ENCODE measurements around the gene C2CD3.

Gene C2CD3

DNA sequence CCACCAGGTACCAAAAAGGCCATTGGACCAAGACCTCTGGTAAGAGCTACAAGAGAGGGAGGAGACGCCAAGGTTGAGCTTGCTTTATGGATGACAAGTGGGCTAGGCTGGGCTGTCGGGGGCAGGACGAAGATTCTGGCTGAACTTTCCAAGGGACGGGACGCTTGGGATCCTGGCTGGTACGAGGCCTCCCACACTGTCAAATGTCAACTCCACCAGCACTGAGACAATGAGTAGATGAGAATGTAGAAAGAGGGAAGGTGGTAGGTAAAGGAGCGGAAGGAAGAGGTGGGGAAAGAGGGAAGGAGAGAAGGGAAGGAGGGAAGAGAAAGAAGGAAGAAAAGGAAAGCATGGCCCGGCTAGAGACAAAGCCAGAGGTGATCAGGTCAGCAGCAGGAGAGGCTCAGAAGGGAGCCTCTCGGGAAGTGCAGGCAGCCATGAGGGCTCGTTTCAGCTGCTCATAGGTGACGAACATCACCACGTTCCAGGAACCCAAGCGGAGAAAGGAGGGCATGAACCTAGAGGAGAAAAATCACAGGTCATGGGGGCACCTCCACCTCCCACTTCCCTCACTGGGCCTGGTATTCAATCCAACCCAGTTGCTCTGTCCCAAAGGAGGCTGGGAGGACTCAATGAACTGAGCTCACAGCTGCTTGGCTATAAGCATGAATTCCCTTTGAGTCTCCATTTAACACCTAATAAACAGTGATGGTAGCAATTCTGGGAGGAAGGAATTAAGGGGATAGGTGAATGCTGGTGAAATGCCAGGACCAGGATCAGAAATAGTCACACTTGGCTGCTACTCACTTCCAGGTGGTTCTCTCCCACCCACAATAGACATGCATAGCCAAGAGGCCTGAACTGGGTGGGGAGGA, 196.0 kb downstream of the C2CD3 start:
- DNase-seq: no peak

DNA sequence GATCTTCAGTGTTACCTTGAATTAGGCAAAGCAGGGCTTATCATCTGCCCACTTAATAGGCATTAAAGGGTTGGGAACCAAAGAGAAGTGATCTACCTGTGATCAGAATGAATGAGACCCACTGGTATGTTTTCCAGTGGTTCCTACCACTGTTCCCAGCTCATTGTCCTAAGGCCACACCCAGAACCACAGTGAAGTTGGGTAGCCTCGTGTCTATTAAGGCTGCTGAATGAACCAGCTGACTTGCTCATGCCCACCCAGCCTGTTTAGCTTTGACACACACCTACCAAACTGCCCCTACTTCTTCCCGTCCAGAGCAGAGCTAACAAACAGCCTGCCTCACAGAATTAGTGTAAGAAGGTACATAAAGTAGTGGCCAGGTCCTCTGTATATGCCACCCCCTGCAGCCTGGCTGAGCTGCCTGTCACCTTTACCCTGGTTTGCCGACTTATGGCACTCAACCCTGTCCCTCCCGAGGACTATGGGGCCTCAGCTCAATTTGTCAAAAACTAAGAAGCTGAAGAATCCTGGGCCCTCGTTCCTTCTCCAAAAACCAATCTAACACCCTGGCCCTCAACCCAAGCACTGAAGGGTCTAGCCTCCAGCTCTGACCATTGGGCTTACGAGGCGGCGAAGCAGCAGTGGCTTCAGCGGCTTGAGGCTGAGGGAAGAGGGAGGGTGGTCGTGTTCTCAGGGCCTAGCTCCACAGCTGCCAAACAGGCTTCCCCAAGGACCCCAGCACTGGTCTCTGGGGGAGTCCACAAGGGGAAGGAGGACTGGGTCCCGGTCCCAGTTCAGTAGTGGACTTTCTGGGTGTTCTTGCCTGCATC, 198.0 kb downstream of the C2CD3 start:
- no peak for DNase-seq

DNA sequence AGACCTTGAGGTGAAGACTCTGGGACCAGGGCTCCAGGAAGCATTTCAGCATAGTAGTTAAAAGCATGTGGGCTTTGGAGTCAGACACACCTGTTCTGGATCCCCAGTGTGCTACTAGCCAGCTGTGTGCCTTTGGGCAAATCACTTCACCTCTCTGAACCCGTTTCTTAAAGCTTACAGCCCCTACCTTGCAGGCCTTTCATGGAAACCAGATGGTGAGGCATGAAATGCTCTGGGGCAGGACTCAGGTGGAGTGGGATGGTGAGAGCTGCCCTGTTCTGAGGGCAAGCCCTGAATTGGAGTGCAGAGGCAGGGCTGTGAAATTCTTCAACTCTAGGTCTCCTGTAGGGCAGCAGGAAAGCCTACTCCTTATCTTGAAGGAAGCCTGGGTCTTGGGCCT, 198.6 kb downstream of the C2CD3 start:
- DNase-seq: no peak

DNA sequence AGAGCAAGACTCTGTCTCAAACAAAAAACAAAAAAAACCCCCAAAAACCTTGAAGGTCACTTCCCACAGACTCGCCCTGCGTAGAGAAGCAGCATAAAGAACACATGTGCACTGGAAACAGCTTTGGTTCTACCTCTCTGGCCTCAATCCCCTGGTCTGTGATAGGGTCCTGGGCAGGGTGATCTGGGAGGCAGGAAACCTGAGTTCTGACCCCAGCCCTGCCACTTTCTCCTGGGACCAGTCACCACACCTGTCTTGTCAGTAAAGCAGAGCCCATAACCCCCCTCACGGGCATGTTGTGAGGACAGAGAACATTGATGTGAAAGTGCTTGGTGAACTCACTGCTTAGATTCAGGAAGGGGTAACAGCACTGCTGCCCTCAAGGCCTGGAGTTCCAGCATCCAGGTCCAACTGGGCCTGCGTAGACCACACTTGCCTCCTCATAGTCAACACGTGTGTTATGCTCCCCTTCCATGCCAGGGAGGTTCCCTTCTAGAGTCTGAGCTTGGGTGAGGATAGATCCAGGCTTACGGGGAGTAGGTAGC, 199.6 kb downstream of the C2CD3 start:
- no peak for DNase-seq

DNA sequence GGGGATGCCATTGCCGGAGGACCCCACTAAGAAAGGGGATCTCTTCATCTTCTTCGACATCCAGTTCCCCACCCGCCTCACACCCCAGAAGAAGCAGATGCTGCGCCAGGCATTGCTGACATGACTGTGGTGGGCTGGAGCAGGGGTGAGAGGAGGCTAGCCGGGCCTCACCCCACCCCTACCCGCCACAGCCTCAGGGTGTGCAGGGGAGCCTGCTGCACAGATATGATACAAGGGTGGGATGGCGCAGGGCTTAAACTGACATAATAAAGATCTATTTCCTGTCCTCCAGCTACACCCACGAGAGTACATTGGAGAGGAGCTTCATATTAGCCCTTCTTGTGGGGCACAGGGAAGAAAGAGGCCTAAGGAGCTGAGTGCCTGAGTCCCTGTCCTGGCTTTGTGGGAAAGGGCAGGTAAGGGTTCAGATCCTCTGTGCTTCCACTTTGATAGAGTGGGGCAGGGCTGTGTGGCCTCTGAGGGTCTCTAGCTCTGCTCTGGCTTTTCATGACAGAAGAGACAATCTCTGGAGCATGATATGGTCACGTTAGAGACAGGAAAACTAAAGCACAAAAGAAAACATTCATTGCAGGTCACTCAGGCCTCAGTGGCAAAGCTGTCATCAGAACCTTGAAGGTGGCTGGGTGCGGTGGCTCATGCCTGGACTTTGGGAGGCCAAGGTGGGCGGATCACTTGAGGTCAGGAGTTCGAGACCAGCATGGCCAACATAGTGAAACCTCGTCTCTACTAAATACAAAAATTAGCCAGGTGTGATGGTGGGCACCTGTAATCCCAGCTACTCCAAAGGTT, 200.6 kb downstream of the C2CD3 start:
- DNase-seq: no peak

DNA sequence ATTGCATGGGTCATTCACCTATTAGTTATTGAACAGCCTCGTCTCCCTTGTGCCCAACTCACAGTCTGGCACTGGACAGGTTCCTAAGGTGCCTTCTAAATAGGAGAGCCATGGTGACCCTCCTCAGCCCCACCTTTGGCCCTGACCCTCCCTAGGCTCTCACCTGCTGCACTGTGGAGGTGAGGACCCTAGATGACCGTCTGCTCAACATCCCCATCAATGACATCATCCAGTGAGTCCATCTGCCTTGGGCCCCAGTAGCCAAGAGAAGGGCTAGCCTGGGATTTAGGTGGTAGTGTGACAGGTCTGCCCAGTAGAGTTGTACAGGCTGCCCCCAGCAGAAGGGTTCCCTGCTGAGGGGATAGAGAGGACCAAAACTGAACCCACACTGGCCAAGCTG, 201.7 kb downstream of the C2CD3 start:
- DNase-seq: no peak

DNA sequence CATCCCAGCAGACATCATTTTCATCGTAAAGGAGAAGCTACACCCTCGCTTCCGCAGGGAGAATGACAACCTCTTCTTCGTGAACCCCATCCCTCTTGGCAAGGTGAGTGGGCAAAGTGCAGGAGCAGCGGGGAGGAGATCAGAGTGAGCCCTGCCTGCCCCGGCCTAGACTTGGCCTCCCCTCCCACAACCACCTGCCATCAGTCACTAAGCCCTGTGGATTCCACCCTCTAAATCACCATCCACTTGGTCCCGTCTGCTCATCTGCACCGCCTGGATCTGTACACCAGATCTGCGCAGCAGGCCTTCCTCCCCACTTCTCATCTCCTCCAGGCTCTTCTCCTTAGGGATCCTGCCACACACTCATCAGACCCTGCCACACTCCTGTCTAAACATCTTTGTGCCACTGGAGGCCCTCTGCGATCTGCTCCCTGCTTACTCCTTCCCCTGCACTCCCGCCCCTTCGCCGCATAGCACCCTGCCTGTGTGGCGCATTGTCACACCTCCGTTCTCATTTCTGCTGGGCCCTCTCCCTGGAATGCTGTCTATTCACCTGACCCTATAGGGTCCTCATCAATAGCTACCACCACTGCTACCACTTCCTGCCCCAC, 202.3 kb downstream of the C2CD3 start:
- no peak for DNase-seq

DNA sequence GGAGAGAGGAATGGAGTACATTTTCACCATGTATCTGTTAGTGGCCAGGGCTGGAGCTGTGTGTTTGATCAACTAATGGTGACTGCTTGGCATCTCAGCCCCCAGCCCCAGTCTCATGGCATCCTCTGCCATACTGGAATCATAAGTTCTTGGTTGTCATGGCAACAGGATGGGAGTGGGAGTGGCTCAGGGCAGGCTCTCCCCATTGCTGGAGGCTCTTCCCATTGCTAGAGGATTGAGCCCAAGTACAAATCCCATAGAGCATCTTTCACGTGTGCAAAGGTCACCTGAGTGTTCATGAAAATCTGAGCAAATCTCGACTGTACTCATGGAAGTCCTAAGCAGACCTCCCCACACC, 205.1 kb downstream of the C2CD3 start:
- DNase-seq: no peak

DNA sequence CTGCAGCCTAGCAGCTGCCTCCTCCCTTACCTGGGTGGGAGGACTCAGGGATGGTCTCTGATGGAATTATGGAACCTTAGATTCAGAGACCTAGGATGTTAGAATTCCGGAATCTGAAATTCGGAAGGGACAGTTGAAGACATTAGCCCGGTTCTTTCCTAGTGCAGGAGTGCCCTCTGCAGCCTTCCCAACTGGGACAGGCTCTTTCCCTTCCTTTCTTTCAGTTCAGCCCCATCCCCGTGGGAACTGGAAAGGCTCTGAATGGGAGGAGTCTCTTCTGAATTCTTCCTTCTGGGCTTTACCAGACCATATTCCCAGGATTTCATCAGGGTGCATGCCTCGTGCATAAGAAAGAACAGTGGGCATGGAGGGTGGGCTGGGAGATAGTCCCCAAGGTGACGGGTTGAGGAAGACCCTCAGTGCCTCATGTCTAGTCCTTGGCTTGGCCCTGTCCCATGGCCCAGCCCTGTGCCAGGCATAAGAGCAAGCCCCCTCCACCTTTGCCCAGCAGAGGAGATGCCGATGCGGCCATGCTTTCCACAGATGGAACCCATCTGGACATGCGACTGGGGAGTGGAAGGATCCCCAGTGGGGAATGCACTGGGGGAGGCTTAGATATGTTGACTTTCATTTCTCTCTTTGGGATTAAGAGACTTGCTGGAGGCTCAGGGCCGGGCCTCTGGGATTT, 205.6 kb downstream of the C2CD3 start:
- DNase-seq: no peak

DNA sequence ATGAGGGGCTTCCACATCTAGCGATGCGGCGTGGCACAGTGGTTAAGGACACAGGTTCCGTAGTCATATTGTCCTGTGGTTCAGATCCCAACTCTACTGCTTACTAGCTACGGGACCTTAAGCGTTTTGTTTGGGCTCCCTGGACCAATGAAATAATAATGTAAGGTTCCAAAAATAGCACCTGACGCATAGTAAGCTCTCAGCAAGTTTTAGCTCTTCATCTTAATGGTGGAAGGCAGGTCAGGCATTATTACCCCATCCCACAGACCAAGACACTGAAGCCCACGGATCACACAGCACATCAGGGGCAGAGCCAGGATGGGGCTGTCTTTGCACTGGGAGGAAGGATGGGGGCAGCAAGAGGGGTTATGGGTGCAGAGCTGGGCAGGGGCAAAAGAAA, 206.9 kb downstream of the C2CD3 start:
- DNase-seq: no peak
